CD4-positive, alpha-beta T cell treated with Interleukin-12 subunit alpha and Interleukin-12 subunit beta, for 1 hour (primary cell): Measurements from ENCODE around the gene MGMT.

Experiments used
- DNase-seq: peaks from one replicate; pipeline ENCODE4 v3.0.0-alpha.2; 2020

MGMT gene

DNA sequence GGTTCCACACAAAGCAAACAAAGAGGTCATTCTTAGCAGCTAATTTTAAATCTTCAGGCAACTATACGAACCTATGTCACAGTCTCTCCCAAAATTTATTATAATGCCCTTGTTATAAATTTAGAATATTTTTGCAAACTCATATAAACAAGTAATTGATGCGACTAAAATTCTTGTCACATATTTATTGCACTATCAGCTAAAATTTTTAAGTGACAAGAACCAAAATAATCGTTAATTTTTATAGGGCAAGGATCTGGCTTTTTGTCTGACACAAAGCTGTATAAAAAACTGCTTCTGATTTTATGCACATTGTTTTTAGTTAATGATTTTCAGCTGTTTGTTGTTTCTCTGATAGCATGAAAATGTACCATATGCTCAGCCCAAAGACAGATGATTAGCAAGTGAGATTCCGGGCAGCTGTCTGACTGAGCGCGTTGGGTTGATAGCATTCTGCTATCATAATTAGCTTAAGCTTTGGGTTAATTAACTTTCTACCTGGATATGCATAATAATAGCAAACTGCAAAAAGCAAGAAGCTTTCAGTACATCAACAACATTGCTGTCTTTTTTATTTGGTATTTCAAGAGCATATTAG is 136.0 kb downstream of the MGMT start:
- no peak for DNase-seq

- no peak for DNase-seq
Observed at GRCh38 chr10:129604333-129605032, 137.4 kb downstream of the MGMT start.

- no peak for DNase-seq
Observed at GRCh38 chr10:129605266-129605985, 138.4 kb downstream of the MGMT start.

DNA sequence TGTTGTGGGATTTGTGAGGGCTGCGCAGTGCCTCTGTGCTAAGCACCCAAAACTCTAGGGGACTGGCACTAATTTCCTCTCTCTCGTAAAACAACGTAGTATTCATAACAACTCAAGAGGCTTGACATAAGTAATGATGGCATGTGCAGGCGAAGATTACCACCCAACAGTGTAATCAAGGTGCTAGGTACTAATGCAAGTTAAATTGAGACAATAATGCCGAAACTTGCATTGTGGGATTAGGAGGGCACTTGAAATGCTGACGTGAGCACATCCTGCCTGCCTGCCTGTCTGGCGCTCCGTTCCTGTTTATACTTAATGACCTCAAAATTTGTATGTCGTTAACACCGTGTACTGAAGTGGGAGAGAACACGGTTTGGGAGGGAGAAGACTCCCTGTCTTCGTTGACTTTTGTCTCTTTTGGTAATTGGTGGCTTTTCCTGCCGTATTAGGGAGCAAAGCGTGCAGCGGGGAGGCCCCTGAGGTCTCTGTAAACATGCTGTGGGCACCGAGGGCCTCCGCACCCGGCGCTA is 139.0 kb downstream of the MGMT start:
- no peak for DNase-seq

GRCh38 chr10:129607607-129608109 is 140.6 kb downstream of the MGMT start:
- no peak for DNase-seq

DNA sequence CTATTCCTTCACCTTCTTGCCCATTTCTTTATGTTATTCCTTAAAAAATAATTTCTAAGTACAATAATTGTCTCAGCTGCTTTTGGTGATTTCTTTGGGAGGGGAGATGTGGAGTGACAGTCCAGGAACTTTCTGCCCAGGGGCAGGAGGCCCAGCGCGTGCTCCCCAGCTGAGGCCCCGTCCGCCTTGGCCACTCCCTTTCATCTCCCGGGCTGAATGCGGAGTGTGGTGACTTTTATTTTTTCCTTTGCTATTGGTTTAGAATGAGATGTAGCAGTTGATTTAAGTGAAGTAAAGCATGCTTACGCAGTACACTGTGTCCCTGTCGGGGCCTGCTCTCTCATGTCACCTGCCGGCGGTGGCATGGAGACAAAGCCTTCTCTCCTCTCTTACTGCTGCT is 141.6 kb downstream of the MGMT start:
- no peak for DNase-seq

GRCh38 chr10:129609551-129609950 is 142.5 kb downstream of the MGMT start:
- DNase-seq, result no peak

- no peak for DNase-seq
Observed at GRCh38 chr10:129612481-129613109, 145.6 kb downstream of the MGMT start.

DNA sequence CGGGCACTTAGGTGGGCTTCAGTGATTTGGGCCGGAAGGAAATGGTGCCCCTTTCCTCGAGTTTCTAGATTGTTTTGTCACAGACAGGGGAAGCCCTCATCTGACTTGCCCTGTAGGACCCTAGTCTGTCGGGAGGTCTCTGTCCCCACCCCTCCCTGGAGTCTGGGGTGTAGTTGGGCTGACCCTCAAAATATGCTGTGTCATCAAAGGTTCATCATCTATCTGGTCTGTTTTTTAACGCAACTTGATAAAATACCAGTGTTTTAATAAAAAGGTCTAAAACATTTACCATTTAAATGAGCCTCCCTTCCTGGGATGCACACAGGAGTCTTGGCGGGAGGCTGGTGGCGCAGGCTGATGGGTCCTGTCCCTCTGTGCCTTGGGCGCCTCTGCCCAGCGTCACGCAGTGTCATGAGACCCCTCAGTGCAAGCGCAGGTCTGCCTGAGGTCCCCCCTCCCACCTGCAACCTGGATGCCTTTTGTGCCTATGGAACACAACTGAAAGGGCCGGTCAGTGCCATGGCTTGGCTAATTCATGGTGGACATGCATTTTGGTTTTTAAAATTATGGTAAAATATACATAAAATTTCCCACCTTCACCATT is 146.4 kb downstream of the MGMT start:
- no peak for DNase-seq

DNA sequence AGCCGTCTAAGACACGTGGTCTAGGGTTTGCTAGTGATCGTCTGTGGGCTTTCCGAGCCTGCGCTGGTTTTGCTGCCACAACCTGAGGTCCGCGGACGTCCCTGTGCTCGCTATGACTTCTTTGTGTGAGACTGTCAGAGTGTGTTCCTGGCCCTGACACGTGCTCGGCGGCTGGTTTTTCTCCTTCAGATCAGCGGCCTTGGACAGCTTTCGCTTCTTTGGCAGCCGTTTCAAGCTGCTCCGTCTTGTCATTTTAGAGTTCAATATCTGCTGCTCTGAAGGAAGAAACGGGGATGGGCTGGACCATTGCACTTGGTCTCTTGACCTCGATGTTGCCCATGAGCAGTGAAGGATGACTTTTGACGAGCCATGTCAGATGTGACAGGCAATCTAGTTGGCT is 147.3 kb downstream of the MGMT start:
- no peak for DNase-seq

DNA sequence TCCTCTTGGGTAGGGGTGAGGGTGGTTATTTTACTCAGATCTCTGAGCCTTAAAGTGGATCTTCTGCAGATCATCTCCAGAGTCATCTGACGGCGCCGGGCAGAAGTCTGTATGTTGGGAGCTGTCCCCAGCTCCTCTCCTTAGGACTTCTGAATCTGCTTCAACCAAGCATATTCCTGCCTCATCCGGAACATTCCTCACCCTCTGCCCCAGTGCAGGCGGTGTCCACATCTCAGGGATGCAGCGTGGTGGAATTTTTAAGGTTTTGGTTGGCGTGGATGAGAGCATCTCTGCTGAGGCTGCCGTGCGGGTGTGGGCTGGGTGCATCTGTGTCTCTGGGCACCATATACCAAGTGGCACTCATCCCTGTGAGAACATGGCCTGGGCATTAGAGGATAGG is 148.3 kb downstream of the MGMT start:
- DNase-seq, result no peak

DNA sequence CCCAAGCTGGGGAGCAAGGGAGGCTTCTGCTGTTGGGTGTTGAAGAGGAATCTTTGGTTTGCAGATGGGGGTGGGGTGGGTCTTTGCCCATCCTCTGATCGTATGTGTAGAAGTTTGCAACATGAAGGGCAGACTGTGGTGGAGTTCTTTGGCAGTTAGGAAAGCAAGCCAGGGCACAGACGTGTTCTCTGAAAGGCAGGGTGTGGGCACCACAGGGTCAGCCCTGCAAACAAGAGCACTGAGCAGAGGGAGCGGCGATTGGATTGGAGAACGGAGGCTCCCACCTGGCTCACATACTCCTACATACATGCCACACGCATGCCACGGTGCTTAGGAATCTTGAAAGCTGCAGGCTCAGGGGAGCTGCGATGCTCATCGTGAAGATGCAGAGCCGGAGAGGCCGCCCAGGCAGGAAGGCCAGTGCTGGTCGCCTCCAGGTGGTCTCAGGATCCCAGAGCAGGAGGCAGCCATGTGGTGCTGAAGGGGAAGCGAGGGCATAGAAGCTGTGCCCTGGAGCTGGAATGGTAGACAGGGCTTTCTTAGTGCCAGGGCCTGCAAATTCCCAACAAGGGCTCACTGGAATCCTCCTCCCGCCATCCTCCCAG is 149.0 kb downstream of the MGMT start:
- no peak for DNase-seq

GRCh38 chr10:129617768-129618167 is 150.7 kb downstream of the MGMT start:
- DNase-seq, result no peak

GRCh38 chr10:129621062-129621461 is 154.0 kb downstream of the MGMT start:
- no peak for DNase-seq

- no peak for DNase-seq
Observed at GRCh38 chr10:129621693-129622092, 154.7 kb downstream of the MGMT start.

- no peak for DNase-seq
Observed at GRCh38 chr10:129622291-129622690, 155.2 kb downstream of the MGMT start.

DNA sequence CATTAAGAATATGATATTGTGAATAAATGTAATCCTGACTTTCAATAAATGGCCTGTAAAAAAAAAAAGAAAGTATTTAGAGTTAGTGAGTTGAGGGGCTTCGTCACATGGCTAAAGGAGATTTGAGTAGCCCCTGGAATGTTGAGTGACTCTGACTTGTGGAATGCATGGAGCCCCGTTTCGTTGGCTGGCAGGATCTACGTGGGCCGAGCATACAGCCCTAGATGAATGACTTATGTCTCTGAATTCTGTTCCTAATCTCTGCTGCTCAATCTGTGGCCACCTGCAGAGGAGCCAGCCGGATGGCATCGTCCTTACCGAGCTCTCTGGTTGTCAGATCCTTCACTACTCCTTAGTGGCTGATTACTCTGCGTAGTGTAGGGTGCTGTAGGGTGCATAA is 155.7 kb downstream of the MGMT start:
- DNase-seq, result no peak

- DNase-seq, result no peak
Observed at GRCh38 chr10:129624526-129624925, 157.5 kb downstream of the MGMT start.

GRCh38 chr10:129626309-129626708 is 159.3 kb downstream of the MGMT start:
- DNase-seq, result no peak

DNA sequence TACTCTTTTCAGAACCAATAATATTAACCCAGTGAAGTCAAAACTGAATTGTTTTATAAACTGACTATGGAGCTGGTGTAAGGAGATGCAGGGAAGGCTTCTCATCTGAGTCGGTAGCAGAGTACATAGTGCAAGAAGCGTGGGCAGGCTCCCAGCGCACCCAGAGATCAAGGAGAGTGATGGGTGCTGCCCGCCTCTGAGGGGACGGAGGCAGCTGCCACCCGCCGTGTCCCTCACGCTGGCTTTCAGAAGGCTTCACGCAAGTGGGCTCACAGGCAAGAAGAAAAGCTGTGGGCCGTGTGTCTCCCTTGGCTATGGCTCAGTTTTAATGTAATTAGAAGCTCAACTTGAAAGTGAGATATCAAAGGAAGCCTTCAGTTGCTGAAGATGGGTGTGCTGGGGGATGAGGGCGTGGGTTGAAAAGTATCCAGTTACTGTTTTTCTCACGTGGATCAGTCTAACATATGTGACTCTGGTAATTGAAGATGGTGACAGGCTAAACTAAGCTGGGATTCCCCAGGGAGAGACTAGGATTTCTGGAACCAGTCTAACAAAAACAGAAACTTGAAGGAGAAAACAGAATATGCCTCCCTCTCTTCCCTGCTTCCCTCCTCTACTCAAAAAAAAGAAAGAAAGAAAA is 159.9 kb downstream of the MGMT start:
- no peak for DNase-seq

DNA sequence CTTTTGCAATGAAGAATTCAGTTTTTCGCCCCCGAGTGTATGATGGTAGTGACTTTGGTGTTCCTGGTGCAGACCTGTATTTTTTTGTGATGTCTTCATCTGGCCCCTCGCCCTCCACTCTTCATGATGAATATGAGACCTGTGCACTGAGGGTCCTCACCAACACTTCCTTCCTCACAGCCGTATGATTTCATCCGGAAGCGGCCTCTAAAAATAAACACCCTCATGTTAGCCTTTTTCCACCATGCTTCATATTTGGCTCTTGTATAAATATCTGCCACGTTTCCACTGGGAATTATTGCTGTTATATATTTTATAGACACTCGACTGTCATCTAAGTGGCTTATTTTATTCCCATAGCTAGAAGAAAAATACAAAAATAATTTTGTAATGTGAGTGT is 160.4 kb downstream of the MGMT start:
- DNase-seq, result no peak

DNA sequence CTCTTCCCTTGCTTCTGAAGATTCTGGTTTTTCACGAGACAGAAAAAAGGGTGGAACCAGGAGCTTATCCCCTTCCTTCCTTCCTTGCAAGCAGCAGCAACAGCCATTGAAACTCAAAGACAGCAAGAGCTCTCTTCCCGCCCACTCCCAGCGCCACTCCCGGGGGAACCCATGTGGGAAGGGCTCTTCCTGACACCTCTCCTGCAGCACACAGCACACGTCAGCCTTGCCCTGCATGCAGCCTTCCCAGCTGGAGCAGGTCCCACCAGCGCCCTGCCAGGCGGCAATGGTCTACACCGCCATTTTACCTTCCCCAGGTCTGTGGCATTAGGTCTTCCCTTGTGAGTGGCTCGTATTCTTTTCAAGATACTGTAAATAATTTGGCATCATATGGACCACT is 161.8 kb downstream of the MGMT start:
- DNase-seq, result no peak
